Trophoblast cell (in vitro differentiated cells and primary cell): Measurements from ENCODE around the gene MRPS9.
A peak's percentile ranks its signal among the peaks of the same experiment; 100 is the strongest.

ENCODE experiments used
- DNase-seq, 2 donors: peaks; one replicate each; pipeline ENCODE4 v3.0.0-alpha.2; 2016
- H2AFZ ChIP-seq: 2 replicates; pipeline ENCODE4 v1.6.1; 2013; ENCODE audit warnings: low read length, moderate library complexity, mild to moderate bottlenecking; ENCODE audit not compliant: insufficient read depth, poor library complexity
- H2AK5ac ChIP-seq: 2 replicates; pipeline ENCODE4 v1.6.1; 2013; ENCODE audit warnings: mild to moderate bottlenecking, low read length
- H2BK120ac ChIP-seq: 2 replicates; pipeline ENCODE4 v1.6.1; 2013; ENCODE audit warnings: low read length, mild to moderate bottlenecking, moderate library complexity; ENCODE audit not compliant: insufficient read depth, poor library complexity
- H2BK12ac ChIP-seq: 2 replicates; pipeline ENCODE4 v1.6.1; 2013; ENCODE audit warnings: mild to moderate bottlenecking, low read length, moderate library complexity
- H2BK5ac ChIP-seq: 2 replicates; pipeline ENCODE4 v1.6.1; 2013; ENCODE audit warnings: low read length, low read depth, moderate library complexity, mild to moderate bottlenecking; ENCODE audit not compliant: poor library complexity
- H3K14ac ChIP-seq: 2 replicates; pipeline ENCODE4 v1.6.1; 2013; ENCODE audit warnings: mild to moderate bottlenecking, low read length
- H3K18ac ChIP-seq: 2 replicates; pipeline ENCODE4 v1.6.1; 2013; ENCODE audit warnings: mild to moderate bottlenecking, low read length
- H3K23ac ChIP-seq: 2 replicates; pipeline ENCODE4 v1.6.1; 2013; ENCODE audit warnings: low read length
- H3K27ac ChIP-seq: 2 replicates; pipeline ENCODE4 v1.5.1; 2013; ENCODE audit warnings: low read depth, mild to moderate bottlenecking, inconsistent platforms, low read length, moderate library complexity
- H3K27me3 ChIP-seq: 2 replicates; pipeline ENCODE4 v1.6.1; 2013; ENCODE audit warnings: inconsistent platforms, mild to moderate bottlenecking, low read length, moderate library complexity; ENCODE audit not compliant: insufficient read depth
- H3K36me3 ChIP-seq, 2 experiments: 1 replicate in 1 of 2; 2 replicates in 1 of 2; pipeline ENCODE4 v1.6.1; 2013; ENCODE audit warnings: low read length in 2 of 2, mild to moderate bottlenecking in 2 of 2, moderate library complexity in 1 of 2; ENCODE audit not compliant: insufficient read depth in 2 of 2, control insufficient read depth in 1 of 2
- H3K4ac ChIP-seq: 2 replicates; pipeline ENCODE4 v1.6.1; 2013; ENCODE audit warnings: low read depth, mild to moderate bottlenecking, low read length, moderate library complexity
- H3K4me1 ChIP-seq, 2 experiments: 1 replicate in 1 of 2; 2 replicates in 1 of 2; pipeline ENCODE4 v1.6.1; 2013; ENCODE audit warnings: low read length in 2 of 2, mild to moderate bottlenecking in 2 of 2, moderate library complexity in 1 of 2; ENCODE audit not compliant: insufficient read depth in 2 of 2, control insufficient read depth in 1 of 2
- H3K4me2 ChIP-seq: 2 replicates; pipeline ENCODE4 v1.6.1; 2013; ENCODE audit warnings: inconsistent platforms, mild to moderate bottlenecking, low read length, moderate library complexity
- H3K4me3 ChIP-seq: 2 replicates; pipeline ENCODE4 v1.5.1; 2013; ENCODE audit warnings: mild to moderate bottlenecking, low read depth, low read length, inconsistent platforms
- H3K79me1 ChIP-seq: one replicate; pipeline ENCODE4 v1.6.1; 2013; ENCODE audit warnings: low read length
- H3K79me2 ChIP-seq: 2 replicates; pipeline ENCODE4 v1.6.1; 2013; ENCODE audit warnings: low read length, mild to moderate bottlenecking; ENCODE audit not compliant: control insufficient read depth, insufficient read depth, poor library complexity
- H3K9ac ChIP-seq: 2 replicates; pipeline ENCODE4 v1.6.1; 2013; ENCODE audit warnings: mild to moderate bottlenecking, low read length
- H3K9me3 ChIP-seq: 2 replicates; pipeline ENCODE4 v1.6.1; 2013; ENCODE audit warnings: low read depth, mild to moderate bottlenecking, control low read depth, inconsistent platforms, low read length; ENCODE audit not compliant: insufficient read depth
- H4K12ac ChIP-seq: 2 replicates; pipeline ENCODE4 v1.6.1; 2013; ENCODE audit warnings: low read depth, mild to moderate bottlenecking, low read length, moderate library complexity
- H4K8ac ChIP-seq: 2 replicates; pipeline ENCODE4 v1.6.1; 2013; ENCODE audit warnings: low read depth, mild to moderate bottlenecking, low read length, moderate library complexity
- H4K91ac ChIP-seq: one replicate; pipeline ENCODE4 v1.6.1; 2013; ENCODE audit warnings: low read depth, mild to moderate bottlenecking, low read length, moderate library complexity
- WGBS: extraction: QIAGEN DNeasy Blood & Tissue Kit; methylation state at CpG from one replicate; pipeline ENCODE4 v1.1.7; 2013; ENCODE audit warnings: missing lambda C conversion rate; ENCODE audit not compliant: insufficient read length, insufficient coverage; ENCODE audit errors: extremely low coverage; 5-methylcytosine and 5-hydroxymethylcytosine counted together

MRPS9 gene

GRCh38 chr2:105034170-105034569, 3.7 kb upstream of the MRPS9 start:
- Histone ChIP-seq H3K4me1 (peaks cover 0 to 2% of the 10 kb centered on the region in 2 experiments), H3K36me3 (no peaks in the 10 kb centered on the region), H2AK5ac (no peak overlapping the region), H3K4ac (no peak overlapping the region), H3K79me1 (peaks cover 8% of the 10 kb centered on the region), H3K9me3 (no peaks in the 10 kb centered on the region), H3K27me3 (no peaks in the 10 kb centered on the region), H3K4me3 (no peak overlapping the region), H4K12ac (no peak overlapping the region), H3K4me2 (no peak overlapping the region), H4K8ac (no peak overlapping the region), H2BK12ac (no peak overlapping the region), H3K79me2 (peaks cover 6% of the 10 kb centered on the region), H2AFZ (no peak overlapping the region), H4K91ac (no peak overlapping the region), H3K18ac (no peak overlapping the region), H3K23ac (no peak overlapping the region), H3K9ac (no peak overlapping the region), H2BK120ac (no peak overlapping the region), H3K27ac (no peak overlapping the region), H3K14ac (no peak overlapping the region), H2BK5ac (no peak overlapping the region)
- no CpG with 5 or more reads among the region's 1 CpG for WGBS
- no peak for DNase-seq

- Histone ChIP-seq H2BK12ac (no peak overlapping the region), H3K18ac (peak overlapping the region; percentile 86), H3K4me2 (peak overlapping the region; percentile 71), H4K91ac (peak overlapping the region; percentile 92), H3K4me1 (peaks cover 0 to 2% of the 10 kb centered on the region in 2 experiments), H4K12ac (peak overlapping the region; percentile 71), H3K9me3 (no peaks in the 10 kb centered on the region), H3K79me2 (peaks cover 6% of the 10 kb centered on the region), H3K4me3 (peak overlapping the region; percentile 85), H4K8ac (peak overlapping the region; percentile 97), H3K27ac (peak overlapping the region; percentile 46), H2AK5ac (peak overlapping the region; percentile 56), H3K23ac (no peak overlapping the region), H3K14ac (peak overlapping the region; percentile 94), H3K79me1 (peaks cover 8% of the 10 kb centered on the region), H2AFZ (peak overlapping the region; percentile 91), H3K4ac (peak overlapping the region; percentile 88), H3K27me3 (no peaks in the 10 kb centered on the region), H3K36me3 (no peaks in the 10 kb centered on the region), H3K9ac (peak overlapping the region; percentile 78), H2BK120ac (peak overlapping the region; percentile 84), H2BK5ac (peak overlapping the region; percentile 81)
- WGBS: no CpG with 5 or more reads among the region's 17 CpGs
- peak; percentile 26 to 55 for DNase-seq
These were observed 653 bp downstream of the MRPS9 start for GRCh38 chr2:105038383-105039061.

- Histone ChIP-seq H2BK120ac (no peak overlapping the region), H3K23ac (no peak overlapping the region), H3K14ac (no peak overlapping the region), H3K9me3 (no peaks in the 10 kb centered on the region), H3K4me3 (no peak overlapping the region), H2BK12ac (no peak overlapping the region), H3K4me1 (peaks cover 0 to 2% of the 10 kb centered on the region in 2 experiments), H4K12ac (no peak overlapping the region), H3K79me2 (peaks cover 6% of the 10 kb centered on the region), H2BK5ac (no peak overlapping the region), H3K9ac (no peak overlapping the region), H3K4ac (no peak overlapping the region), H4K8ac (no peak overlapping the region), H3K79me1 (peaks cover 8% of the 10 kb centered on the region), H3K18ac (no peak overlapping the region), H3K36me3 (no peaks in the 10 kb centered on the region), H2AFZ (no peak overlapping the region), H3K27me3 (no peaks in the 10 kb centered on the region), H2AK5ac (no peak overlapping the region), H3K27ac (no peak overlapping the region), H4K91ac (no peak overlapping the region), H3K4me2 (no peak overlapping the region)
- DNase-seq: no peak
These were observed 1.7 kb downstream of the MRPS9 start for GRCh38 chr2:105039559-105039958.

GRCh38 chr2:105042189-105042588, 4.3 kb downstream of the MRPS9 start:
- no peak overlapping the region for H2AFZ ChIP-seq
- no peak overlapping the region for H3K23ac ChIP-seq
- no peak overlapping the region for H2AK5ac ChIP-seq
- no peak overlapping the region for H4K8ac ChIP-seq
- WGBS: no CpG with 5 or more reads among the region's 2 CpGs
- no peak overlapping the region for H3K14ac ChIP-seq
- H2BK120ac ChIP-seq: no peak overlapping the region
- H3K4me2 ChIP-seq: no peak overlapping the region
- H3K27ac ChIP-seq: no peak overlapping the region
- no peaks in the 10 kb centered on the region for H3K36me3 ChIP-seq
- no peak overlapping the region for H3K4ac ChIP-seq
- no peaks in the 10 kb centered on the region for H3K9me3 ChIP-seq
- no peak overlapping the region for H3K4me3 ChIP-seq
- H3K27me3 ChIP-seq: no peaks in the 10 kb centered on the region
- H3K79me2 ChIP-seq: peaks cover 6% of the 10 kb centered on the region
- peaks cover 8% of the 10 kb centered on the region for H3K79me1 ChIP-seq
- peak overlapping the region; percentile 49 for H3K9ac ChIP-seq
- DNase-seq: no peak
- no peak overlapping the region for H2BK12ac ChIP-seq
- H3K18ac ChIP-seq: no peak overlapping the region
- no peak overlapping the region for H2BK5ac ChIP-seq
- peaks cover 0 to 2% of the 10 kb centered on the region in 2 experiments for H3K4me1 ChIP-seq
- no peak overlapping the region for H4K12ac ChIP-seq
- no peak overlapping the region for H4K91ac ChIP-seq
